Upper lobe of left lung (tissue), 4 donors: Measurements from ENCODE around the gene ZNF485.
"Not testable (repeated sequence)": the region's sequence is repeated elsewhere in the genome, so short reads cannot be mapped to it uniquely, and the experiment has no call there.

Source experiments
- EP300 ChIP-seq, 4 donors: sonication (generic); formaldehyde crosslinking; IDR thresholded peaks; one replicate each; pipeline ENCODE4 v1.5.1; 2017; ENCODE audit warnings: antibody characterized with exemption in 4 of 4, control low read depth in 2 of 4
- POLR2A ChIP-seq, 4 donors: fragments of 450-650 bp; IDR thresholded peaks; one replicate each; pipeline ENCODE4 v1.5.1; 2016 to 2017; ENCODE audit warnings: antibody characterized with exemption in 4 of 4, mild to moderate bottlenecking in 2 of 4
- TF ChIP-seq, protein P1 (sequence below), 6 experiments: fragments of 450-650 bp in 4 of 6; fragments of 200-600 bp in 2 of 6; sonication (generic) in 2 of 6; IDR thresholded peaks; one replicate each; pipeline ENCODE4 v1.5.1; 2016 to 2019; ENCODE audit warnings: antibody characterized with exemption in 6 of 6

DNA sequence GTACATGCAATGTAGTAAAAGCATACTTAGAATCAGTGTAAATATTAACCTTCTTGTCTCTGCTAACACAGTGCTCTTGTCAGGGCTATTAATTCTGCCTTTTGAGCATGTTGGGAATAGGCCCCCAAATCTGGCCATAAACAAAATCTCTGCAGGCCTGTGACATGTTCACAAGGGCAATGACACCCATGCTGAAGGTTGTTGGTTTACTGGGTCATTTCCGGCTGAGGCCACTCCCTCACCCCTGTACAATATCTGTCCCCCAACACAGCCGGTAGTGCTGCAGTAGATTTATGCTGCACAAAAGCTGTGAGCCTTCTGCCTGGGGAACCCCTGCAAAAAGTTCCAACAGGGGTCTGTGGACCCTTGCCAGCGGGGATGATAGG lies 19.5 kb upstream of the ZNF485 start:
- TF ChIP-seq, protein P1, sequence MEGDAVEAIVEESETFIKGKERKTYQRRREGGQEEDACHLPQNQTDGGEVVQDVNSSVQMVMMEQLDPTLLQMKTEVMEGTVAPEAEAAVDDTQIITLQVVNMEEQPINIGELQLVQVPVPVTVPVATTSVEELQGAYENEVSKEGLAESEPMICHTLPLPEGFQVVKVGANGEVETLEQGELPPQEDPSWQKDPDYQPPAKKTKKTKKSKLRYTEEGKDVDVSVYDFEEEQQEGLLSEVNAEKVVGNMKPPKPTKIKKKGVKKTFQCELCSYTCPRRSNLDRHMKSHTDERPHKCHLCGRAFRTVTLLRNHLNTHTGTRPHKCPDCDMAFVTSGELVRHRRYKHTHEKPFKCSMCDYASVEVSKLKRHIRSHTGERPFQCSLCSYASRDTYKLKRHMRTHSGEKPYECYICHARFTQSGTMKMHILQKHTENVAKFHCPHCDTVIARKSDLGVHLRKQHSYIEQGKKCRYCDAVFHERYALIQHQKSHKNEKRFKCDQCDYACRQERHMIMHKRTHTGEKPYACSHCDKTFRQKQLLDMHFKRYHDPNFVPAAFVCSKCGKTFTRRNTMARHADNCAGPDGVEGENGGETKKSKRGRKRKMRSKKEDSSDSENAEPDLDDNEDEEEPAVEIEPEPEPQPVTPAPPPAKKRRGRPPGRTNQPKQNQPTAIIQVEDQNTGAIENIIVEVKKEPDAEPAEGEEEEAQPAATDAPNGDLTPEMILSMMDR (IDR thresholded peaks at IDR 0.05): not testable (repeated sequence)
- not testable (repeated sequence) for TF ChIP-seq EP300, POLR2A (IDR thresholded peaks at IDR 0.05)
